ENCODE data around the gene TCF19.
A peak's percentile ranks its signal among the peaks of the same experiment; 100 is the strongest.

TCF19 gene

GRCh38 chr6:31158140-31158862 lies at the start of gene TCF19:
TCF19 (plus strand) TSS chr6:31158589; CDS start chr6:31159470, 881 bp downstream.
- DNase-seq: peak; percentile 99

GRCh38 chr6:31110825-31111582 lies 47.4 kb upstream of the TCF19 start:
- DNase-seq: no peak

- no peak for DNase-seq
Observed at GRCh38 chr6:31111712-31112111, 46.7 kb upstream of the TCF19 start.

- no peak for DNase-seq
Observed at GRCh38 chr6:31112478-31112877, 45.9 kb upstream of the TCF19 start, which contains the start of gene C6orf15. C6orf15 (minus strand) TSS chr6:31112575; CDS start chr6:31112555, 20 bp downstream.

GRCh38 chr6:31113861-31114540 lies 44.4 kb upstream of the TCF19 start:
- DNase-seq: no peak

GRCh38 chr6:31114541-31114878 lies 43.9 kb upstream of the TCF19 start, which contains the start of gene PSORS1C1:
PSORS1C1 (plus strand) TSS chr6:31114800; CDS start chr6:31129633, 14,833 bp downstream.
- DNase-seq: no peak

GRCh38 chr6:31114970-31115849 lies 43.2 kb upstream of the TCF19 start:
- no peak for DNase-seq

GRCh38 chr6:31115941-31116560 lies 42.3 kb upstream of the TCF19 start:
- no peak for DNase-seq

- DNase-seq: no peak
Observed at GRCh38 chr6:31116661-31117385, 41.6 kb upstream of the TCF19 start.

GRCh38 chr6:31118178-31118577 lies 40.2 kb upstream of the TCF19 start:
- no peak for DNase-seq

- DNase-seq: no peak
Observed at GRCh38 chr6:31120151-31120915, 38.1 kb upstream of the TCF19 start, which contains the start of gene CDSN. CDSN (minus strand) TSS chr6:31120446; CDS start chr6:31120419, 27 bp downstream.

- no peak for DNase-seq
Observed at GRCh38 chr6:31121131-31121790, 37.1 kb upstream of the TCF19 start.

- no peak for DNase-seq
Observed at GRCh38 chr6:31122791-31123706, 35.3 kb upstream of the TCF19 start.

GRCh38 chr6:31125162-31125561 lies 33.2 kb upstream of the TCF19 start:
- DNase-seq: no peak

- DNase-seq: no peak
Observed at GRCh38 chr6:31125586-31126363, 32.6 kb upstream of the TCF19 start.

- no peak for DNase-seq
Observed at GRCh38 chr6:31126396-31127175, 31.8 kb upstream of the TCF19 start.

- peak; percentile 79 for DNase-seq
Observed at GRCh38 chr6:31128093-31128676, 30.2 kb upstream of the TCF19 start.
